A673 (cell line): Measurements from ENCODE around the gene CTRL. TPM values are rescaled to one million over a fixed set of nuclear protein-coding genes. Genes with fewer than 3 reads are reported as not detected.

Source experiments
- BruUV-seq: library from RNA; stranded (reverse); fragments of 400-500 nt; replicated peaks from 2 replicates; lab custom pipeline; 2021; lab: Mats Ljungman, UMichigan
- CTCF ChIA-PET: fragments of 300-600 bp; sonication (Branson Sonifier 250); formaldehyde crosslinking; loops from one replicate; lab custom pipeline; 2022; ENCODE audit warnings: antibody characterized with exemption; lab: Charles Lee
- POLR2A ChIA-PET: fragments of 300-600 bp; sonication (Branson Sonifier 250); formaldehyde crosslinking; loops from one replicate; lab custom pipeline; 2022; ENCODE audit warnings: antibody characterized with exemption; ENCODE audit not compliant: low non-redundant PET; lab: Charles Lee
- DNase-seq: peaks from one replicate; pipeline ENCODE4 v3.0.0-alpha.2; 2015; ENCODE audit warnings: low spot score
- H3K27ac ChIP-seq: fragments of 200-600 bp; sonication (generic); 2 replicates; pipeline ENCODE4 v1.5.1; 2016; ENCODE audit warnings: mixed run types, low read depth, mild to moderate bottlenecking, mixed read lengths, antibody characterized with exemption, low read length; ENCODE audit not compliant: poor library complexity, severe bottlenecking
- H3K27me3 ChIP-seq: fragments of 200-600 bp; sonication (generic); replicated peaks from 2 replicates; pipeline ENCODE4 v1.6.1; 2017; ENCODE audit warnings: mixed run types, low read depth, mild to moderate bottlenecking, mixed read lengths, antibody characterized with exemption, low read length; ENCODE audit not compliant: insufficient read depth, poor library complexity
- H3K36me3 ChIP-seq: fragments of 200-600 bp; sonication (generic); 2 replicates; pipeline ENCODE4 v1.6.1; 2016; ENCODE audit warnings: mixed run types, mild to moderate bottlenecking, mixed read lengths, antibody characterized with exemption, low read length; ENCODE audit not compliant: insufficient read depth, poor library complexity, severe bottlenecking
- H3K4me1 ChIP-seq: fragments of 200-600 bp; sonication (generic); 2 replicates; pipeline ENCODE4 v1.6.1; 2017; ENCODE audit warnings: mixed run types, mild to moderate bottlenecking, mixed read lengths, antibody characterized with exemption, low read length; ENCODE audit not compliant: insufficient read depth, poor library complexity, severe bottlenecking
- H3K4me3 ChIP-seq: fragments of 200-600 bp; sonication (generic); 2 replicates; pipeline ENCODE4 v1.5.1; 2016; ENCODE audit warnings: low read depth, mixed run types, mild to moderate bottlenecking, mixed read lengths, low read length; ENCODE audit not compliant: poor library complexity, severe bottlenecking
- H3K9me3 ChIP-seq: fragments of 200-600 bp; sonication (generic); 2 replicates; pipeline ENCODE4 v1.6.1; 2016; ENCODE audit warnings: mixed run types, low read depth, mild to moderate bottlenecking, mixed read lengths, antibody characterized with exemption, low read length; ENCODE audit not compliant: poor library complexity, severe bottlenecking
- CTCF ChIP-seq: fragments of 300-800, 200-600 bp; sonication (generic); conservative IDR thresholded peaks from 2 replicates; pipeline ENCODE4 v1.5.1; 2017; ENCODE audit warnings: low read depth, mild to moderate bottlenecking, antibody characterized with exemption, low read length, moderate library complexity, mixed read lengths
- EZH2 ChIP-seq: fragments of 200-600 bp; sonication (generic); IDR thresholded peaks from 2 replicates; pipeline ENCODE4 v1.6.1; 2017; ENCODE audit warnings: borderline replicate concordance, low read depth, mild to moderate bottlenecking, mixed read lengths, antibody characterized with exemption, low read length; ENCODE audit not compliant: poor library complexity, severe bottlenecking
- intact Hi-C: fragments of 100-400 bp; cut with micrococcal nuclease; formaldehyde crosslinking; loops from one replicate; pipeline ENCODE4 v1.10.0; 2022; ENCODE audit not compliant: unreplicated experiment
- total RNA-seq: library from RNA; stranded (reverse); gene quantifications from 2 replicates; pipeline ENCODE4 v1.2.3, GENCODE V29; 2021

The CTRL gene
- total RNA-seq, 1 experiment from 2014 or later: 2.9 TPM

DNA sequence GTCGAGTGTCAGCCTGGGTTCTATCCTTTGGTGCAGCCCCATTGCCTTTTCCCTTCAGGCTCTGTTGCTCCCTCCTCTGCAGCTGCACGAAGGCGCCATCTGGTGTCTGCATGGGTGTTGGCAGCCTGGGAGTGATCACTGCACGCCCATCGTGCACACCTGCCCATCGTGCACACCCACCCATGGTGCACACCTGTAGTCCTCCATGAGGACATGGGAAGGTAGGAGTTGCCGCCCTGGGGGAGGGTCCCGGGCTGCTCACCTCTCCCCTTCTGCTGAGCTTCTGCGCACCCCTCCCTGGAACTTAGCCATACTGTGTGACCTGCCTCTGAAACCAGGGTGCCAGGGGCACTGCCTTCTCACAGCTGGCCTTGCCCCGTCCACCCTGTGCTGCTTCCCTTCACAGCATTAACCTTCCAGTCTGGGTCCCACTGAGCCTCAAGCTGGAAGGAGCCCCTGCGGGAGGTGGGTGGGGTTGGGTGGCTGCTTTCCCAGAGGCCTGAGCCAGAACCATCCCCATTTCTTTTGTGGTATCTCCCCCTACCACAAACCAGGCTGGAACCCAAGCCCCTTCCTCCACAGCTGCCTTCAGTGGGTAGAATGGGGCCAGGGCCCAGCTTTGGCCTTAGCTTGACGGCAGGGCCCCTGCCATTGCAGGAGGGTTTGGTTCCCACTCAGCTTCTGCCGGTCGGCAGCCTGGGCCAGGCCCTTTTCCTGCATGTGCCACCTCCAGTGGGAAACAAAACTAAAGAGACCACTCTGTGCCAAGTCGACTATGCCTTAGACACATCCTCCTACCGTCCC is 2.9 kb downstream of the CTRL start:
- no TSS peak for BruUV-seq
- POLR2A ChIA-PET: no interaction called here
- CTCF ChIA-PET: interaction anchor here (1.3 to 3.3 kb wide), 2 partner anchors 45 to 112 kb away, joined by 3 to 15 read pairs; partner anchors contain the start of gene NRN1L
- H3K27ac ChIP-seq: no peak overlapping the region
- DNase-seq: peak; percentile 81
- H3K9me3 ChIP-seq: no peaks in the 10 kb centered on the region
- no peak for TF ChIP-seq EZH2
- peak; percentile 94 for TF ChIP-seq CTCF
- no peaks in the 10 kb centered on the region for H3K27me3 ChIP-seq
- peaks cover 22% of the 10 kb centered on the region for H3K4me1 ChIP-seq
- no peak overlapping the region for H3K4me3 ChIP-seq
- intact Hi-C loops: loop anchor here (1.0 to 5.0 kb wide), 4 partner anchors 45 to 406 kb away; no protein-coding TSS in a partner anchor
- peaks cover 15% of the 10 kb centered on the region for H3K36me3 ChIP-seq

DNA sequence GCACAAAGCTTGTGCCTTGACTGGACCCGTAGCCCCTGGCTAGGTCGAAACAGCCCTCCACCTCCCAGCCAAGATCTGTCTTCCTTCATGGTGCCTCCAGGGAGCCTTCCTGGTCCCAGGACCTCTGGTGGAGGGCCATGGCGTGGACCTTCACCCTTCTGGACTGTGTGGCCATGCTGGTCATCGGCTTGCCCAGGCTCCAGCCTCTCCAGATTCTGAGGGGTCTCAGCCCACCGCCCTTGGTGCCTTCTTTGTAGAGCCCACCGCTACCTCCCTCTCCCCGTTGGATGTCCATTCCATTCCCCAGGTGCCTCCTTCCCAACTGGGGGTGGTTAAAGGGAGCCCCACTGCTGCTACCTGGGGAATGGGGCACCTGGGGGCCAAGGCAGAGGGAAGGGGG is 3.5 kb downstream of the CTRL start:
- POLR2A ChIA-PET: no interaction called here
- no peak for DNase-seq
- Histone ChIP-seq H3K9me3 (no peaks in the 10 kb centered on the region), H3K4me3 (no peak overlapping the region), H3K27ac (no peak overlapping the region), H3K36me3 (peaks cover 15% of the 10 kb centered on the region), H3K27me3 (no peaks in the 10 kb centered on the region), H3K4me1 (peaks cover 22% of the 10 kb centered on the region)
- no TSS peak for BruUV-seq
- CTCF ChIA-PET: interaction anchor here (1.3 to 3.3 kb wide), 2 partner anchors 44 to 111 kb away, joined by 3 to 15 read pairs; partner anchors contain the start of gene NRN1L
- TF ChIP-seq EZH2 (no peak), CTCF (no peak)
- intact Hi-C loops: loop anchor here (1.0 to 5.0 kb wide), 4 partner anchors 45 to 406 kb away; no protein-coding TSS in a partner anchor

DNA sequence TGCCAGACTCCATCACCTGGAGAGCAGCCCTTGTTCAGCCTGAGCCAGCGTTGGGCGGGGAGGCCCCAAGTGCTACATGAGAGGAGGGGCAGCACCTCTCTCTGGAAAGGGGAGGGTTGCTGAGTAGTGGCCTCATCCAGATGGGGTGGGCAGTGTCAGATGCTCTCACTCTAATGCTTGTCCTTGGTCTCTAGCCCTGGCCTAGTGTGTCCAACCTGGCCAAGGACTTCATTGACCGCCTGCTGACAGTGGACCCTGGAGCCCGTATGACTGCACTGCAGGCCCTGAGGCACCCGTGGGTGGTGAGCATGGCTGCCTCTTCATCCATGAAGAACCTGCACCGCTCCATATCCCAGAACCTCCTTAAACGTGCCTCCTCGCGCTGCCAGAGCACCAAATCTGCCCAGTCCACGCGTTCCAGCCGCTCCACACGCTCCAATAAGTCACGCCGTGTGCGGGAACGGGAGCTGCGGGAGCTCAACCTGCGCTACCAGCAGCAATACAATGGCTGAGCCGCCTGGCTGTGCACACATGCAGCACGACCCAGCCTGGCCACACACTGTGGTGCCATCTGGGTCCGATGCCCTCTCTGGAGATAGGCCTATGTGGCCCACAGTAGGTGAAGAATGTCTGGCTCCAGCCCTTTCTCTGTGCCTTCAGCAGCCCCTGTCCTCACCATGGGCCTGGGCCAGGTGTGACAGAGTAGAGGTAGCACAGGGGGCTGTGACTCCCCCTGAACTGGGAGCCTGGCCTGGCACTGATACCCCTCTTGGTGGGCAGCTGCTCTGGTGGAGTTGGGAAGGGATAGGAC is 4.3 kb downstream of the CTRL start:
- POLR2A ChIA-PET: interaction anchor here (0.5 kb wide), 1 partner anchor 223 kb away, joined by 4 read pairs; no protein-coding TSS in a partner anchor
- Histone ChIP-seq H3K4me1 (peaks cover 22% of the 10 kb centered on the region), H3K27ac (peak overlapping the region; percentile 63), H3K4me3 (no peak overlapping the region), H3K27me3 (no peaks in the 10 kb centered on the region), H3K36me3 (peaks cover 15% of the 10 kb centered on the region), H3K9me3 (no peaks in the 10 kb centered on the region)
- intact Hi-C loops: loop anchor here (5.0 kb wide), 1 partner anchor 405 kb away; no protein-coding TSS in a partner anchor
- TF ChIP-seq EZH2 (no peak), CTCF (no peak)
- CTCF ChIA-PET: interaction anchor here (1.3 to 3.3 kb wide), 2 partner anchors 43 to 111 kb away, joined by 3 to 15 read pairs; partner anchors contain the start of gene NRN1L
- no TSS peak for BruUV-seq
- DNase-seq: no peak
